Panc1 (cell line): Measurements from ENCODE around the gene OAS3. TPM values are rescaled to one million over a fixed set of nuclear protein-coding genes. Genes with fewer than 3 reads are reported as not detected.

ENCODE experiments used
- ATAC-seq: fragments of 200-7000 bp; cut with Tn5 transposase; 2 replicates; pipeline ENCODE4 v1.9.1; 2020; ENCODE audit warnings: mild to moderate bottlenecking, moderate library complexity
- BruUV-seq: library from RNA; stranded (reverse); fragments of 400-500 nt; replicated peaks from 2 replicates; lab custom pipeline; 2021; lab: Mats Ljungman, UMichigan
- CTCF ChIA-PET: fragments of 300-600 bp; sonication (Branson Sonifier 250); formaldehyde crosslinking; loops from one replicate; lab custom pipeline; 2022; ENCODE audit warnings: antibody characterized with exemption; lab: Charles Lee
- POLR2A ChIA-PET: fragments of 300-600 bp; sonication (Branson Sonifier 250); formaldehyde crosslinking; loops from one replicate; lab custom pipeline; 2022; ENCODE audit warnings: antibody characterized with exemption; lab: Charles Lee
- DNase-seq: peaks from one replicate; pipeline ENCODE4 v3.0.0-alpha.2; 2010; ENCODE audit warnings: low read depth, low spot score
- H3K27ac ChIP-seq: 2 replicates; pipeline ENCODE4 v1.5.1; 2011; ENCODE audit warnings: mild to moderate bottlenecking, low read length, inconsistent platforms
- H3K27me3 ChIP-seq: fragments of 200-500 bp; sonication (Bioruptor generic); 2 replicates; pipeline ENCODE4 v1.6.0; 2014; ENCODE audit warnings: low read length, inconsistent platforms; ENCODE audit not compliant: control insufficient read depth, insufficient read depth
- H3K36me3 ChIP-seq: fragments of 200-500 bp; sonication (Bioruptor generic); 2 replicates; pipeline ENCODE4 v1.5.1; 2014; ENCODE audit warnings: inconsistent platforms, mild to moderate bottlenecking, low read length, moderate library complexity; ENCODE audit not compliant: control insufficient read depth, insufficient read depth
- H3K4me1 ChIP-seq: 2 replicates; pipeline ENCODE4 v1.5.1; 2011; ENCODE audit warnings: inconsistent platforms, mild to moderate bottlenecking, low read length, moderate library complexity; ENCODE audit not compliant: control insufficient read depth, insufficient read depth
- H3K4me3 ChIP-seq, 2 experiments: 2 replicates each; pipeline ENCODE4 v1.5.1; 2011 to 2012; ENCODE audit warnings: low read depth in 2 of 2, low read length in 2 of 2, mild to moderate bottlenecking in 2 of 2, inconsistent platforms in 1 of 2, moderate library complexity in 1 of 2
- H3K9me3 ChIP-seq: fragments of 200-500 bp; sonication (Bioruptor generic); 2 replicates; pipeline ENCODE4 v1.5.1; 2014; ENCODE audit warnings: low read depth, mild to moderate bottlenecking, inconsistent platforms, low read length, moderate library complexity; ENCODE audit not compliant: control insufficient read depth, insufficient read depth
- POLR2AphosphoS5 ChIP-seq: IDR thresholded peaks from 2 replicates; pipeline ENCODE4 v1.6.1; 2012; ENCODE audit warnings: mild to moderate bottlenecking, low read depth, low read length, moderate library complexity
- SIN3A ChIP-seq: IDR thresholded peaks from 2 replicates; pipeline ENCODE4 v1.6.1; 2012; ENCODE audit warnings: low read depth, mild to moderate bottlenecking, low read length, moderate library complexity, borderline replicate concordance; ENCODE audit not compliant: insufficient read depth
- TCF7L2 ChIP-seq: IDR thresholded peaks from 2 replicates; pipeline ENCODE4 v1.6.1; 2011; ENCODE audit warnings: mild to moderate bottlenecking, low read depth, low read length, inconsistent platforms
- in situ Hi-C: cut with HindIII; loops from 2 replicates; pipeline ENCODE4 v1.10.0; 2016; ENCODE audit warnings: low sequenced_read_pairs, low pct_unique_long_range_greater_than_20kb
- intact Hi-C: fragments of 100-400 bp; cut with micrococcal nuclease; formaldehyde crosslinking; loops from one replicate; pipeline ENCODE4 v1.10.0; 2022; ENCODE audit not compliant: unreplicated experiment
- total RNA-seq: library from RNA; stranded (reverse); gene quantifications from one replicate; pipeline ENCODE4 v1.2.1, GENCODE V29; 2021; ENCODE audit not compliant: unreplicated experiment
- TF ChIP-seq, protein P1 (sequence below): fragments of 450-650 bp; IDR thresholded peaks from 2 replicates; pipeline ENCODE4 v1.5.1; 2017; ENCODE audit warnings: mild to moderate bottlenecking
- TF ChIP-seq, protein P2 (sequence below), 2 experiments: IDR thresholded peaks; 2 replicates each; pipeline ENCODE4 v1.6.1; 2011 to 2012; ENCODE audit warnings: low read depth in 2 of 2, control low read depth in 1 of 2, low read length in 1 of 2, mild to moderate bottlenecking in 1 of 2, moderate library complexity in 1 of 2; ENCODE audit not compliant: insufficient read depth in 1 of 2

The OAS3 gene
- total RNA-seq, 1 experiment from 2014 or later = 33.3 TPM

DNA sequence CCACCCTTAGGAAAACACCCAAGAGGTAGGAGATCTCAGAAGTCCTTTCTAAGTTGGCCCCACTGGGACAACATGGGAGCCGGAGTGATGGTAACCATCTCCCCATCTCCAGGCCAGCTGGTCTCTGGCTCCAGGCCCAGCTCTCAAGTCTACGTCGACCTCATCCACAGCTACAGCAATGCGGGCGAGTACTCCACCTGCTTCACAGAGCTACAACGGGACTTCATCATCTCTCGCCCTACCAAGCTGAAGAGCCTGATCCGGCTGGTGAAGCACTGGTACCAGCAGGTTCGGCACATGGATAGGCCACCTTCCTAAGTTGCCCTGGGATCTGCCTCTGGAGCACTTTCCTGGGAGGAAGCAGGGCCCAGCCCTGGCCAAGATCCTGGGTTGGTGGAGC lies 29.0 kb downstream of the OAS3 start:
- Histone ChIP-seq H3K9me3 (no peaks in the 10 kb centered on the region), H3K27me3 (no peaks in the 10 kb centered on the region), H3K36me3 (no peaks in the 10 kb centered on the region), H3K4me3 (no peak overlapping the region), H3K4me1 (no peaks in the 10 kb centered on the region), H3K27ac (no peak overlapping the region)
- intact Hi-C loops = no loop called here
- in situ Hi-C loops = no loop called here
- ChIA-PET POLR2A (no interaction called here), CTCF (no interaction called here)
- TF ChIP-seq, protein P1, sequence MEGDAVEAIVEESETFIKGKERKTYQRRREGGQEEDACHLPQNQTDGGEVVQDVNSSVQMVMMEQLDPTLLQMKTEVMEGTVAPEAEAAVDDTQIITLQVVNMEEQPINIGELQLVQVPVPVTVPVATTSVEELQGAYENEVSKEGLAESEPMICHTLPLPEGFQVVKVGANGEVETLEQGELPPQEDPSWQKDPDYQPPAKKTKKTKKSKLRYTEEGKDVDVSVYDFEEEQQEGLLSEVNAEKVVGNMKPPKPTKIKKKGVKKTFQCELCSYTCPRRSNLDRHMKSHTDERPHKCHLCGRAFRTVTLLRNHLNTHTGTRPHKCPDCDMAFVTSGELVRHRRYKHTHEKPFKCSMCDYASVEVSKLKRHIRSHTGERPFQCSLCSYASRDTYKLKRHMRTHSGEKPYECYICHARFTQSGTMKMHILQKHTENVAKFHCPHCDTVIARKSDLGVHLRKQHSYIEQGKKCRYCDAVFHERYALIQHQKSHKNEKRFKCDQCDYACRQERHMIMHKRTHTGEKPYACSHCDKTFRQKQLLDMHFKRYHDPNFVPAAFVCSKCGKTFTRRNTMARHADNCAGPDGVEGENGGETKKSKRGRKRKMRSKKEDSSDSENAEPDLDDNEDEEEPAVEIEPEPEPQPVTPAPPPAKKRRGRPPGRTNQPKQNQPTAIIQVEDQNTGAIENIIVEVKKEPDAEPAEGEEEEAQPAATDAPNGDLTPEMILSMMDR = no peak
- TF ChIP-seq SIN3A = no peak
- TF ChIP-seq, protein P2, sequence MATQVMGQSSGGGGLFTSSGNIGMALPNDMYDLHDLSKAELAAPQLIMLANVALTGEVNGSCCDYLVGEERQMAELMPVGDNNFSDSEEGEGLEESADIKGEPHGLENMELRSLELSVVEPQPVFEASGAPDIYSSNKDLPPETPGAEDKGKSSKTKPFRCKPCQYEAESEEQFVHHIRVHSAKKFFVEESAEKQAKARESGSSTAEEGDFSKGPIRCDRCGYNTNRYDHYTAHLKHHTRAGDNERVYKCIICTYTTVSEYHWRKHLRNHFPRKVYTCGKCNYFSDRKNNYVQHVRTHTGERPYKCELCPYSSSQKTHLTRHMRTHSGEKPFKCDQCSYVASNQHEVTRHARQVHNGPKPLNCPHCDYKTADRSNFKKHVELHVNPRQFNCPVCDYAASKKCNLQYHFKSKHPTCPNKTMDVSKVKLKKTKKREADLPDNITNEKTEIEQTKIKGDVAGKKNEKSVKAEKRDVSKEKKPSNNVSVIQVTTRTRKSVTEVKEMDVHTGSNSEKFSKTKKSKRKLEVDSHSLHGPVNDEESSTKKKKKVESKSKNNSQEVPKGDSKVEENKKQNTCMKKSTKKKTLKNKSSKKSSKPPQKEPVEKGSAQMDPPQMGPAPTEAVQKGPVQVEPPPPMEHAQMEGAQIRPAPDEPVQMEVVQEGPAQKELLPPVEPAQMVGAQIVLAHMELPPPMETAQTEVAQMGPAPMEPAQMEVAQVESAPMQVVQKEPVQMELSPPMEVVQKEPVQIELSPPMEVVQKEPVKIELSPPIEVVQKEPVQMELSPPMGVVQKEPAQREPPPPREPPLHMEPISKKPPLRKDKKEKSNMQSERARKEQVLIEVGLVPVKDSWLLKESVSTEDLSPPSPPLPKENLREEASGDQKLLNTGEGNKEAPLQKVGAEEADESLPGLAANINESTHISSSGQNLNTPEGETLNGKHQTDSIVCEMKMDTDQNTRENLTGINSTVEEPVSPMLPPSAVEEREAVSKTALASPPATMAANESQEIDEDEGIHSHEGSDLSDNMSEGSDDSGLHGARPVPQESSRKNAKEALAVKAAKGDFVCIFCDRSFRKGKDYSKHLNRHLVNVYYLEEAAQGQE (IDR thresholded peaks at IDR 0.05; ENCODE audit: insufficient read depth in 1 of 2, low read depth in 2 of 2, low read length in 1 of 2) = no peak
- no peak for TF ChIP-seq POLR2AphosphoS5
- TF ChIP-seq TCF7L2 = no peak
- DNase-seq (no peak), ATAC-seq (no peak)
- BruUV-seq = no TSS peak

DNA sequence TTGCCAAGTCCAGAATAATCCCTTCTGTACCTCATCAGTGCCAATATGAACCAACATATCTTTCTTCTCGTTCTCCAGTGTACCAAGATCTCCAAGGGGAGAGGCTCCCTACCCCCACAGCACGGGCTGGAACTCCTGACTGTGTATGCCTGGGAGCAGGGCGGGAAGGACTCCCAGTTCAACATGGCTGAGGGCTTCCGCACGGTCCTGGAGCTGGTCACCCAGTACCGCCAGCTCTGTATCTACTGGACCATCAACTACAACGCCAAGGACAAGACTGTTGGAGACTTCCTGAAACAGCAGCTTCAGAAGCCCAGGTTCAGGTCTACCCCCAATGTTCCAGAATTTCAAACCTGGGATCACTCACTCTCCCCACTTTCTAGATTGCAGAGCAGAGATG lies 29.6 kb downstream of the OAS3 start:
- no peak for ATAC-seq
- in situ Hi-C loops (no loop called here), intact Hi-C loops (no loop called here)
- no peak for DNase-seq
- POLR2A ChIA-PET = no interaction called here
- Histone ChIP-seq H3K27ac (no peak overlapping the region), H3K9me3 (no peaks in the 10 kb centered on the region), H3K36me3 (no peaks in the 10 kb centered on the region), H3K4me3 (no peak overlapping the region), H3K4me1 (no peaks in the 10 kb centered on the region), H3K27me3 (no peaks in the 10 kb centered on the region)
- no TSS peak for BruUV-seq
- CTCF ChIA-PET = no interaction called here
- TF ChIP-seq POLR2AphosphoS5 = no peak
- TF ChIP-seq, protein P1 = no peak
- TF ChIP-seq SIN3A = no peak
- no peak for TF ChIP-seq TCF7L2
- TF ChIP-seq, protein P2 (IDR thresholded peaks at IDR 0.05; ENCODE audit: insufficient read depth in 1 of 2, low read depth in 2 of 2, low read length in 1 of 2) = no peak
